ENCODE data around the gene HAVCR1.
"Not testable (repeated sequence)": the region's sequence is repeated elsewhere in the genome, so short reads cannot be mapped to it uniquely, and the experiment has no call there.

The HAVCR1 gene

GRCh38 chr5:157038568-157039187 lies 20.2 kb downstream of the HAVCR1 start:
- Histone ChIP-seq H3K9ac (ENCODE audit: low read depth, low read length, poor library complexity, severe bottlenecking) (no peak overlapping the region), H3K36me3 (ENCODE audit: insufficient read depth, low read length) (no peaks in the 10 kb centered on the region), H3K4me1 (ENCODE audit: insufficient read depth, low read length, poor library complexity, severe bottlenecking) (no peaks in the 10 kb centered on the region), H3F3A (ENCODE audit: low read depth) (no peaks in the 10 kb centered on the region), H3K4me3 (ENCODE audit: low read length, poor library complexity, severe bottlenecking) (no peak overlapping the region), H4K20me1 (ENCODE audit: insufficient read depth, low read length, poor library complexity, severe bottlenecking) (no peaks in the 10 kb centered on the region), H3K27me3 (ENCODE audit: insufficient read depth, low read length, poor library complexity, severe bottlenecking) (no peaks in the 10 kb centered on the region), H2AFZ (ENCODE audit: low read length) (no peak overlapping the region; the same call in 1 of the 2 replicates), H3K79me2 (ENCODE audit: insufficient read depth, low read length) (no peaks in the 10 kb centered on the region), H3K4me2 (ENCODE audit: low read depth, low read length, poor library complexity, severe bottlenecking) (no peak overlapping the region), H3K9me2 (replicated peaks; ENCODE audit: low read depth, low read length) (no peaks in the 10 kb centered on the region), H3K9me3 (ENCODE audit: insufficient read depth, low read depth, low read length) (no peaks in the 10 kb centered on the region)
- TF ChIP-seq CTCF (conservative IDR thresholded peaks at IDR 0.05; ENCODE audit: low read length) (no peak), EZH2phosphoT487 (IDR thresholded peaks at IDR 0.05; ENCODE audit: borderline replicate concordance) (no peak)

- not testable (repeated sequence) for H3K4me1 ChIP-seq (ENCODE audit: insufficient read depth, low read length, poor library complexity, severe bottlenecking); H3K4me3 ChIP-seq (ENCODE audit: low read length, poor library complexity, severe bottlenecking); H3K9me2 ChIP-seq (replicated peaks; ENCODE audit: low read depth, low read length); H3K4me2 ChIP-seq (ENCODE audit: low read depth, low read length, poor library complexity, severe bottlenecking); H3K36me3 ChIP-seq (ENCODE audit: insufficient read depth, low read length); H3K9ac ChIP-seq (ENCODE audit: low read depth, low read length, poor library complexity, severe bottlenecking); H2AFZ ChIP-seq (ENCODE audit: low read length); H4K20me1 ChIP-seq (ENCODE audit: insufficient read depth, low read length, poor library complexity, severe bottlenecking); H3K27me3 ChIP-seq (ENCODE audit: insufficient read depth, low read length, poor library complexity, severe bottlenecking); H3K9me3 ChIP-seq (ENCODE audit: insufficient read depth, low read depth, low read length); H3K79me2 ChIP-seq (ENCODE audit: insufficient read depth, low read length); H3F3A ChIP-seq (ENCODE audit: low read depth)
These were observed 24.5 kb downstream of the HAVCR1 start for GRCh38 chr5:157034106-157035072.

- Histone ChIP-seq H4K20me1 (ENCODE audit: insufficient read depth, low read length, poor library complexity, severe bottlenecking) (no peaks in the 10 kb centered on the region), H3K36me3 (ENCODE audit: insufficient read depth, low read length) (no peaks in the 10 kb centered on the region), H3K4me1 (ENCODE audit: insufficient read depth, low read length, poor library complexity, severe bottlenecking) (no peaks in the 10 kb centered on the region), H3K79me2 (ENCODE audit: insufficient read depth, low read length) (no peaks in the 10 kb centered on the region), H3K4me2 (ENCODE audit: low read depth, low read length, poor library complexity, severe bottlenecking) (no peak overlapping the region), H2AFZ (ENCODE audit: low read length) (no peak overlapping the region), H3F3A (ENCODE audit: low read depth) (no peaks in the 10 kb centered on the region), H3K9me2 (replicated peaks; ENCODE audit: low read depth, low read length) (no peaks in the 10 kb centered on the region), H3K4me3 (ENCODE audit: low read length, poor library complexity, severe bottlenecking) (no peak overlapping the region), H3K9ac (ENCODE audit: low read depth, low read length, poor library complexity, severe bottlenecking) (no peak overlapping the region), H3K9me3 (ENCODE audit: insufficient read depth, low read depth, low read length) (no peaks in the 10 kb centered on the region), H3K27me3 (ENCODE audit: insufficient read depth, low read length, poor library complexity, severe bottlenecking) (no peaks in the 10 kb centered on the region)
- TF ChIP-seq CTCF (conservative IDR thresholded peaks at IDR 0.05; ENCODE audit: low read length) (no peak), EZH2phosphoT487 (IDR thresholded peaks at IDR 0.05; ENCODE audit: borderline replicate concordance) (no peak)
These were observed 25.8 kb downstream of the HAVCR1 start for GRCh38 chr5:157033071-157033583.

All from Loucy (cell line).